GM19351 (cell line): ENCODE results near the gene ZFYVE19.

Experiments
- ATAC-seq: cut with Tn5 transposase; IDR thresholded peaks from one replicate; pipeline ENCODE4 v1.9.1; 2021; ENCODE audit warnings: mild to moderate bottlenecking, moderate library complexity; ENCODE audit not compliant: unreplicated experiment

Gene ZFYVE19

GRCh38 chr15:40775740-40776536 lies 31.0 kb upstream of the ZFYVE19 start:
- no peak for ATAC-seq

- ATAC-seq = no peak
These were observed 30.2 kb upstream of the ZFYVE19 start for GRCh38 chr15:40776537-40777141.

GRCh38 chr15:40782609-40783227 lies 24.2 kb upstream of the ZFYVE19 start:
- ATAC-seq = peak; percentile 64

- ATAC-seq = no peak
These were observed 21.7 kb upstream of the ZFYVE19 start for GRCh38 chr15:40785164-40785563.

GRCh38 chr15:40785814-40786213 lies 21.1 kb upstream of the ZFYVE19 start:
- no peak for ATAC-seq

GRCh38 chr15:40787344-40787841 lies 19.5 kb upstream of the ZFYVE19 start:
- no peak for ATAC-seq

GRCh38 chr15:40787991-40788390 lies 18.9 kb upstream of the ZFYVE19 start:
- ATAC-seq = no peak

GRCh38 chr15:40789119-40789518 lies 17.8 kb upstream of the ZFYVE19 start:
- no peak for ATAC-seq

- ATAC-seq = no peak
These were observed 16.9 kb upstream of the ZFYVE19 start for GRCh38 chr15:40789999-40790398.

- ATAC-seq = no peak
These were observed 16.2 kb upstream of the ZFYVE19 start for GRCh38 chr15:40790718-40791117.

GRCh38 chr15:40792394-40792793 lies 14.5 kb upstream of the ZFYVE19 start:
- no peak for ATAC-seq

- no peak for ATAC-seq
These were observed 13.5 kb upstream of the ZFYVE19 start for GRCh38 chr15:40793216-40793989.

GRCh38 chr15:40796041-40796440 lies 10.8 kb upstream of the ZFYVE19 start:
- no peak for ATAC-seq

GRCh38 chr15:40796512-40796911 lies 10.4 kb upstream of the ZFYVE19 start:
- ATAC-seq = no peak

- ATAC-seq = no peak
These were observed 7.4 kb upstream of the ZFYVE19 start for GRCh38 chr15:40799523-40799922.

- no peak for ATAC-seq
These were observed 3.8 kb upstream of the ZFYVE19 start for GRCh38 chr15:40803076-40803475.

GRCh38 chr15:40803688-40804087 lies 3.2 kb upstream of the ZFYVE19 start:
- ATAC-seq = no peak

GRCh38 chr15:40806672-40807027 lies 239 bp upstream of the ZFYVE19 start:
- ATAC-seq = no peak

GRCh38 chr15:40807888-40808461 lies 1.1 kb downstream of the ZFYVE19 start:
- ATAC-seq = no peak

GRCh38 chr15:40808861-40809450 lies 2.1 kb downstream of the ZFYVE19 start:
- no peak for ATAC-seq
